Ovary (tissue), 9 donors: ENCODE measurements around the gene SUGP1. TPM values are rescaled to one million over a fixed set of nuclear protein-coding genes. Genes with fewer than 3 reads are reported as not detected.

Experiments
- DNase-seq, 5 donors: peaks; one replicate each; pipeline ENCODE4 v3.0.0-alpha.2; 2019 to 2020
- H3K27ac ChIP-seq, 2 donors: fragments of 200-600 bp; one replicate each; pipeline versions ENCODE4 v1.5.1 to v1.8.0; 2019 to 2022
- H3K27me3 ChIP-seq: fragments of 200-600 bp; one replicate; pipeline ENCODE4 v1.8.0; 2022
- H3K36me3 ChIP-seq: fragments of 200-600 bp; sonication (generic); one replicate; pipeline ENCODE4 v1.5.1; 2019
- H3K4me1 ChIP-seq: one replicate; pipeline ENCODE4 v1.8.1; 2013; ENCODE audit warnings: mild to moderate bottlenecking, moderate library complexity; ENCODE audit not compliant: insufficient read depth
- H3K4me3 ChIP-seq: fragments of 200-600 bp; sonication (generic); one replicate; pipeline ENCODE4 v1.5.1; 2017
- H3K9me3 ChIP-seq, 2 donors: fragments of 200-600 bp in 1 of 2; sonication (generic) in 1 of 2; one replicate each; pipeline versions ENCODE4 v1.5.1 to v1.8.1; 2013 to 2019; ENCODE audit warnings: mild to moderate bottlenecking in 1 of 2, moderate library complexity in 1 of 2
- CTCF ChIP-seq, 3 donors: fragments of 450-650 bp in 2 of 3; fragments of 200-600 bp in 1 of 3; IDR thresholded peaks; one replicate each; pipeline versions ENCODE4 v1.5.1 to v1.8.0; 2016 to 2022; ENCODE audit warnings: antibody characterized with exemption in 3 of 3, mild to moderate bottlenecking in 1 of 3
- EP300 ChIP-seq: sonication (generic); formaldehyde crosslinking; IDR thresholded peaks from one replicate; pipeline ENCODE4 v1.6.1; 2017; ENCODE audit warnings: antibody characterized with exemption
- POLR2A ChIP-seq: fragments of 450-650 bp; IDR thresholded peaks from one replicate; pipeline ENCODE4 v1.6.1; 2017; ENCODE audit warnings: antibody characterized with exemption, mild to moderate bottlenecking, moderate library complexity
- WGBS, 3 donors: extraction: QIAGEN DNeasy Blood & Tissue Kit in 1 of 3; methylation state at CpG; one replicate each; pipeline versions ENCODE4 v1.1.5 to v1.1.7; 2013 to 2017; 5-methylcytosine and 5-hydroxymethylcytosine counted together
- intact Hi-C, 4 donors: fragments of 100-400 bp; cut with DNase I; formaldehyde crosslinking; loops; one replicate each; pipeline versions ENCODE4 v1.11.0 to v1.15.1; 2022 to 2023
- polyA plus RNA-seq, 2 donors: library from polyadenylated mRNA; stranded (reverse); fragments of 200-250 nt in 1 of 2; fragments of 350-450 nt in 1 of 2; fragmentation: Illumina TruSeq in 1 of 2; extraction: RNeasy Lipid Tissue Mini Kit (QIAGEN cat#74804) in 1 of 2; gene quantifications; one replicate each; pipeline ENCODE4 v1.2.3, GENCODE V29; 2013 to 2014
- total RNA-seq, 7 donors: library from RNA; depleted of rRNA in 2 of 7; stranded (reverse); fragments of >200 nt in 2 of 7; fragmentation: NEBNext Ultra II Directional in 3 of 7; extraction: Animal tissue kit (Norgen Biotek cat#: 25700) in 3 of 7; gene quantifications; one replicate each; pipeline versions ENCODE4 v1.1.0 to v1.2.4, GENCODE V29; 2016 to 2023
- donor health status: DM: no; HTN: no; CAD: no; lungs with moderate emphysema.
- donor health status: DM: no; HTN: no; CAD: no.
- donor health status: Bipolar disorder and iron deficiency.
- donor health status: DM: yes; HTN: yes; CAD: no.
- donor health status: DM: no; HTN: no; CAD: no.
- donor health status: DM: yes; HTN: yes; CAD: no.

SUGP1 gene
- total and polyA plus RNA-seq, 9 donors, result 14.7 to 42.9 (median 36.6) TPM

GRCh38 chr19:19315444-19315843 lies 4.9 kb downstream of the SUGP1 start:
- Histone ChIP-seq H3K36me3 (no peaks in the 10 kb centered on the region), H3K27ac (no peak overlapping the region), H3K4me1 (peaks cover 7% of the 10 kb centered on the region), H3K27me3 (no peaks in the 10 kb centered on the region), H3K9me3 (no peaks in the 10 kb centered on the region), H3K4me3 (no peak overlapping the region)
- TF ChIP-seq CTCF (IDR thresholded peaks at IDR 0.05) (no peak), POLR2A (no peak), EP300 (no peak)
- no peak for DNase-seq
- intact Hi-C loops, result no loop called here
- WGBS, 3 donors, result 76 to 93% (median 92%) methylated on average over 2 of the region's 2 CpGs

GRCh38 chr19:19308373-19308772 lies 11.9 kb downstream of the SUGP1 start:
- WGBS, 3 donors, result 88 to 94% (median 90%) methylated on average over 10 of the region's 10 CpGs
- no peaks in the 10 kb centered on the region for H3K36me3 ChIP-seq
- intact Hi-C loops, result no loop called here
- no peak overlapping the region for H3K27ac ChIP-seq
- TF ChIP-seq CTCF (IDR thresholded peaks at IDR 0.05) (no peak), EP300 (no peak), POLR2A (no peak)
- H3K27me3 ChIP-seq, result no peaks in the 10 kb centered on the region
- no peaks in the 10 kb centered on the region for H3K9me3 ChIP-seq
- no peak overlapping the region for H3K4me3 ChIP-seq
- DNase-seq, result no peak
- no peaks in the 10 kb centered on the region for H3K4me1 ChIP-seq

DNA sequence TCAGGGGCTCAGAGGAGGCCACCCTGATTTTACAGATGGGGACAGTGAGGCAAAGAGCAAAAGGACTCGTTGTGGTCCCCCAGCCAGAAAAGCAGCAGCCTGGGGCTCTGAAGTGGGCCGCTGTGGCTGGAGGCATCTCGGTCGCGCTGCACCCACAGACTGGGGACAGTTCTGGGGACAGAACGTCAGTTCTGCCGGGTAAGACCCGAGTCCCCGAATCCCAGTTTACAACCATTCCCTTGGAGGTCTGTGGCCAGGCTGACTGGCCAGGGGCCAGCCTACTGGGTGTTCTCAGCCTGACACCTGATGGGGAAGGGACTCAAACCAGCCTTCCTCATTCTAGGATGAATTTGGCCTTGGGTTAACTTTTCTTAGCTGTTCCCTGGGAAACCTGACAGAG lies 14.1 kb downstream of the SUGP1 start:
- intact Hi-C loops, result no loop called here
- TF ChIP-seq EP300 (no peak), CTCF (IDR thresholded peaks at IDR 0.05) (no peak), POLR2A (no peak)
- Histone ChIP-seq H3K9me3 (no peaks in the 10 kb centered on the region), H3K4me1 (no peaks in the 10 kb centered on the region), H3K36me3 (no peaks in the 10 kb centered on the region), H3K4me3 (no peak overlapping the region), H3K27me3 (no peaks in the 10 kb centered on the region), H3K27ac (no peak overlapping the region)
- WGBS, 3 donors, result 87 to 92% (median 92%) methylated on average over 7 to 9 of the region's 9 CpGs
- no peak for DNase-seq

- Histone ChIP-seq H3K9me3 (no peaks in the 10 kb centered on the region), H3K36me3 (no peaks in the 10 kb centered on the region), H3K27me3 (no peaks in the 10 kb centered on the region), H3K4me3 (no peak overlapping the region), H3K4me1 (no peaks in the 10 kb centered on the region), H3K27ac (no peak overlapping the region)
- TF ChIP-seq EP300, result no peak
- intact Hi-C loops, result no loop called here
- whole genome bisulfite sequencing, 3 donors, result 69 to 85% (median 76%) methylated on average over 9 to 16 of the region's 16 CpGs
- no peak for DNase-seq
Observed at GRCh38 chr19:19305696-19306095, 14.6 kb downstream of the SUGP1 start.

GRCh38 chr19:19305066-19305465 lies 15.2 kb downstream of the SUGP1 start:
- H3K36me3 ChIP-seq, result no peaks in the 10 kb centered on the region

More at GRCh38 chr19:19305066-19305465, 15.2 kb downstream of the SUGP1 start:
- no peak for DNase-seq
- TF ChIP-seq EP300 (no peak), CTCF (IDR thresholded peaks at IDR 0.05) (no peak), POLR2A (no peak)
- H3K4me1 ChIP-seq, result no peaks in the 10 kb centered on the region
- intact Hi-C loops, result no loop called here
- no peak overlapping the region for H3K4me3 ChIP-seq
- H3K27me3 ChIP-seq, result no peaks in the 10 kb centered on the region
- 91 to 96% (median 91%) methylated on average over 9 to 10 of the region's 10 CpGs for WGBS, 3 donors
- H3K27ac ChIP-seq, result no peak overlapping the region
- no peaks in the 10 kb centered on the region for H3K9me3 ChIP-seq
